ENCODE measurements around the gene ZSCAN16. TPM values are rescaled to one million over a fixed set of nuclear protein-coding genes. Genes with fewer than 3 reads are reported as not detected.

The ZSCAN16 gene
- total and polyA plus RNA-seq, 5 donors: 2.5 to 3.2 (median 2.9) TPM

DNA sequence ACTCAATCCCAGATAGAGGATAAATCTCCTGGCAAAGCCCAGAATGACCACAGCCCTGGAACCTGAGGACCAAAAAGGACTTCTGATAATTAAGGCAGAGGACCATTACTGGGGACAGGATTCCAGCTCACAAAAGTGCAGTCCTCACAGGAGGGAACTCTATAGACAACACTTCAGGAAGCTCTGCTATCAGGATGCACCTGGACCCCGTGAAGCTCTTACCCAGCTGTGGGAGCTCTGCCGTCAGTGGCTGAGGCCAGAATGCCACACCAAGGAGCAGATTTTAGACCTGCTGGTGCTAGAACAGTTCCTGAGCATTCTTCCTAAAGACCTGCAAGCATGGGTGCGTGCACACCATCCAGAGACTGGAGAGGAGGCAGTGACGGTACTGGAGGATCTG lies 992 bp downstream of the ZSCAN16 start:
- no peak for ATAC-seq
- H3K27me3 ChIP-seq (ENCODE audit: control insufficient read depth, insufficient read depth): no peaks in the 10 kb centered on the region
- intact Hi-C loops (cut with DNase I): loop anchor here in 1 of 4 donors (10.0 kb wide), 1 partner anchor 259 kb away; no protein-coding TSS in a partner anchor
- DNase-seq: no peak
- H3K4me3 ChIP-seq (ENCODE audit: low read length): no peak overlapping the region
- peaks cover 1% of the 10 kb centered on the region for H3K4me1 ChIP-seq (ENCODE audit: control insufficient read depth, insufficient read depth, low read length)
- no peak overlapping the region for H3K27ac ChIP-seq (ENCODE audit: low read length)
- WGBS: 72% methylated on average over 4 of the region's 4 CpGs
- no peaks in the 10 kb centered on the region for H3K9me3 ChIP-seq (ENCODE audit: control insufficient read depth, low read length)

DNA sequence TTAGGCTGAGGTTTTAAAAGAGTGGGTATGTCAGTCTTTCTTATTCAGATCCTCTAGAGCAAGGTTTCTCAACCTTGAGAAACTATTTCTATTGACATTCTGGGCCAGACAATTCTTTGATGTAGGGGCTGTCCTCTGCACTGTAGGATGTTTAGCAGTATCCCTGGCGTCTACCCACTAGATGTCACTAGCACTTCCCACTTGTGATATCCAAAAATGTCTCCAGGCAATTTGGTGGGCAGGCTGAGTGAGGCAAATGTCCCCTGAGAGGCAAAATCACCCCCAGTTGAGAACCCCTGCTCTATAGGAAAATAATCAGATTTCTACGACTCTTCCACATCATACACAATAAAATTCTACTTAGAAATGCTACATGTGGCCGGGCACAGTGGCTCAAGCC lies 9.6 kb downstream of the ZSCAN16 start:
- ATAC-seq (no peak), DNase-seq (no peak)
- Histone ChIP-seq H3K27me3 (ENCODE audit: control insufficient read depth, insufficient read depth) (no peaks in the 10 kb centered on the region), H3K4me3 (ENCODE audit: low read length) (no peak overlapping the region), H3K27ac (ENCODE audit: low read length) (no peak overlapping the region), H3K9me3 (ENCODE audit: control insufficient read depth, low read length) (no peaks in the 10 kb centered on the region), H3K4me1 (ENCODE audit: control insufficient read depth, insufficient read depth, low read length) (no peaks in the 10 kb centered on the region)
- intact Hi-C loops (cut with DNase I): loop anchor here (5.0 to 10.0 kb wide), 3 partner anchors 121 to 223 kb away; partner anchors contain the start of genes NKAPL (in 2 of the 4) and ZKSCAN4 (in 2 of the 4)
- 47% methylated on average over 3 of the region's 3 CpGs for WGBS

DNA sequence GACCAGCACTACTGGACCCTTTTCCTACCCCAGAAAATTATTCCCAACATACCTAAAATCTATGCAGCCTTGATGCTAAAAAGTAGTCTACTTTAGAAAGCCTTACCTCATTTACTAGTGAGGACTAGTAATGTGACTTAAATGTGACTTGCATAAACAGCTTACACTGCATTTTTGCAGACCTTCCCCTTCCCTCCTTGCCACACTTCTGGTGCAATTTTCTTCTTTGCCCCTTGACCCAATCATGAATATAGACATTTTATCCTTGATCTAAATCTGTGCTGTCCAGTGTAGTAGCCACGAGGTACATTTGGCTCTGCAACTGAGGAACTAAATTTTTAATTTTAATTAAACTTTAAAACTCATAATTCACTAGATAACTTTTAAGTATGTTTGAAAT lies 10.3 kb downstream of the ZSCAN16 start:
- Histone ChIP-seq H3K27me3 (ENCODE audit: control insufficient read depth, insufficient read depth) (no peaks in the 10 kb centered on the region), H3K9me3 (ENCODE audit: control insufficient read depth, low read length) (no peaks in the 10 kb centered on the region), H3K4me3 (ENCODE audit: low read length) (no peak overlapping the region), H3K27ac (ENCODE audit: low read length) (no peak overlapping the region), H3K4me1 (ENCODE audit: control insufficient read depth, insufficient read depth, low read length) (no peaks in the 10 kb centered on the region)
- DNase-seq: no peak
- WGBS: 48% methylated on average over 1 of the region's 1 CpG
- no peak for ATAC-seq
- intact Hi-C loops (cut with DNase I): loop anchor here (5.0 to 10.0 kb wide), 3 partner anchors 120 to 223 kb away; partner anchors contain the start of genes NKAPL (in 2 of the 4) and ZKSCAN4 (in 2 of the 4)

DNA sequence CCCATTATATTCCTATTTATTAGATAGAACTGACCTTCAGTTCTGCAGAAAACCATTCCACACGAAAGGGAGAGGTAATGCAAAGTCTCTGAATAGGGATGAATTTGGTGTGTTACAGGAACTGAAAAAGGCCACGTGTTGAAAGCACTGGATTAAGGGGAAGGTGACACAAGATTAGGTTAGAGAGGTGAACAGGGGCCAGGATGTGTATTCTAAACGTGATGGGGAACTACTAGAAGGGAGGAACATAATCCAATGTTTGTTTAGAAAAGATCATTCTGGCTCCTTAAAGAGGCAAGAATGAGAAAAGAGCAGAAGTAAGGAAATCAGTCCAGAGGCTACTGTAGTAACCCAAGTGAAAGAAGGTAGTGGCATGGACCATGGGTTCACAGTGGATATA lies 11.0 kb downstream of the ZSCAN16 start:
- Histone ChIP-seq H3K9me3 (ENCODE audit: control insufficient read depth, low read length) (no peaks in the 10 kb centered on the region), H3K27ac (ENCODE audit: low read length) (no peak overlapping the region), H3K4me3 (ENCODE audit: low read length) (peak overlapping the region; percentile 66), H3K27me3 (ENCODE audit: control insufficient read depth, insufficient read depth) (no peaks in the 10 kb centered on the region), H3K4me1 (ENCODE audit: control insufficient read depth, insufficient read depth, low read length) (no peaks in the 10 kb centered on the region)
- DNase-seq (no peak), ATAC-seq (no peak)
- intact Hi-C loops (cut with DNase I): loop anchor here (10.0 kb wide), 2 partner anchors 119 to 219 kb away; partner anchors contain the start of genes NKAPL (in 2 of the 4) and ZKSCAN4 (in 2 of the 4)
- WGBS: 13% methylated on average over 3 of the region's 3 CpGs

DNA sequence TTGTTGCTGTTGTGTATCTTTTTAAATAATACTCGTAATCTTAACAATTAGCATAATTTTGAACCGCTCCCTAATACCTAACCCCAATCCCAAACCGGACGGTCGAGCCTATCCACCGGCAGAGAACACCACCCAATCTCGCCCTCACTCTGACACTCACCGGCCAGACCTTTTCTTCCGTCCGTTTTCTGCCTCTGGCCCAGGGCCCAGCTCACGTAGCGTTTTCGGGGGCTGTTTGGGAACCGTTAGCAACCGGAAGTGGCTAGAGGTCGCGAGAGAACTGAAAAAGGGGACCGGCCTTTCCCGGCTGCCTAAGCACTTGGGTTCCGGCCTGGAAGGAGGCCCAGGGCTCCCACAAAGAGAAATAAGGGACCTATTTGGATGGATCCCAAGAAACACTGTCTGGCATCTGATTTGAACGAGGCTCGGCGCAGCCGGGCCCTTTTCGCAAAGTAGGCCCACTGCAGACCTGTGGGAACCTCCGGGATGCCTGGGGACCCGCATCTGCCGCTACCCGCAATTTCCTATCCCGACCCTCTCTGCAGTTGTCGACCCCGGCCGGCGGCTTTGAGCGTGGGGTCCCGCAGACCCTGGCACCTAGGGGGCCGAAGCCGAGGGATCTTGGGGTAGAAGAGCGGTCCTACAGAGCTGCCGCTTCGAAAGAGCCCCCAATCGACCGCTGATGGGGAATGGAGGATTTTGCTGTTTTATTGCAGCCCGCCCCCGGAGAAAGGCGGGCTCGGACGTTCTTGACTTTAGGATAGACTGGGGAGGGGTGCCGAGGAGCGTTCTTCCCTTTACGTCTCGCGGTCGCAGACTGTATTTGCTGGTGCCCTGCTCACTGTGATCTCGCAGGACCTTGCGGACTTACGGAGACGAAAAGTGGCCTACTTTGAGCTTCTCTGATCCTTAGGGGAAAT lies 12.4 kb downstream of the ZSCAN16 start:
- H3K27me3 ChIP-seq (ENCODE audit: control insufficient read depth, insufficient read depth): no peaks in the 10 kb centered on the region
- under 1% methylated on average over 58 of the region's 58 CpGs for whole genome bisulfite sequencing
- intact Hi-C loops (cut with DNase I): loop anchor here (10.0 kb wide), 2 partner anchors 118 to 218 kb away; partner anchors contain the start of genes NKAPL (in 2 of the 4) and ZKSCAN4 (in 2 of the 4)
- no peaks in the 10 kb centered on the region for H3K9me3 ChIP-seq (ENCODE audit: control insufficient read depth, low read length)
- peak overlapping the region; percentile 61 for H3K27ac ChIP-seq (ENCODE audit: low read length)
- DNase-seq (peak; percentile 94 to 96 (median 95)), ATAC-seq (peak; percentile 92 to 96)
- H3K4me1 ChIP-seq (ENCODE audit: control insufficient read depth, insufficient read depth, low read length): no peaks in the 10 kb centered on the region
- peak overlapping the region; percentile 66 for H3K4me3 ChIP-seq (ENCODE audit: low read length)

DNA sequence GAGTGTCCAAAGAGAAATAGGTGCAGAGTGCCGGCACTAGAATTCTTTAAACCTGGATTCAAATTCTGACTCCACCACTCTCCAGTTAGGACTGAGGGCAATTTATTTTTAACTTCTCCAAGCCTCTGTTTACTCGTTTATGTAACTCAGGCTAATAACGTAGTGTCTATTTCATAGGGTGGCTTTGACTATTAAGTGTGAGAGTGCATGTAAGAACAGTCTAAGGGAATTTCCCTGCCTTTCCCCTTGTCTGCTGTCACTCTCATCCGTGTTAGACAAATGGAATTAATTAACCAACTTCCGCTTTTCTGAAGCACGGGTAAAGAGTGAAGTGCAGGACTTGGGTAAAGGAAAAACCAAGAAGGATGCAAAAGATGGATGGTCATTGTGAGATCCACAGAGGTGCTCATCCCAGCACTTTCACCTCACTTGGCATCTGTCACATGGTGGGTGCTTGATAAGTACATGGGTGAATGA lies 13.1 kb downstream of the ZSCAN16 start:
- under 1% methylated on average over 6 of the region's 6 CpGs for WGBS
- intact Hi-C loops (cut with DNase I): loop anchor here (10.0 kb wide), 2 partner anchors 117 to 217 kb away; partner anchors contain the start of genes NKAPL (in 2 of the 4) and ZKSCAN4 (in 2 of the 4)
- DNase-seq: no peak
- ATAC-seq: no peak
- no peaks in the 10 kb centered on the region for H3K4me1 ChIP-seq (ENCODE audit: control insufficient read depth, insufficient read depth, low read length)
- no peaks in the 10 kb centered on the region for H3K27me3 ChIP-seq (ENCODE audit: control insufficient read depth, insufficient read depth)
- peak overlapping the region; percentile 66 for H3K4me3 ChIP-seq (ENCODE audit: low read length)
- H3K9me3 ChIP-seq (ENCODE audit: control insufficient read depth, low read length): no peaks in the 10 kb centered on the region
- H3K27ac ChIP-seq (ENCODE audit: low read length): peak overlapping the region; percentile 61

DNA sequence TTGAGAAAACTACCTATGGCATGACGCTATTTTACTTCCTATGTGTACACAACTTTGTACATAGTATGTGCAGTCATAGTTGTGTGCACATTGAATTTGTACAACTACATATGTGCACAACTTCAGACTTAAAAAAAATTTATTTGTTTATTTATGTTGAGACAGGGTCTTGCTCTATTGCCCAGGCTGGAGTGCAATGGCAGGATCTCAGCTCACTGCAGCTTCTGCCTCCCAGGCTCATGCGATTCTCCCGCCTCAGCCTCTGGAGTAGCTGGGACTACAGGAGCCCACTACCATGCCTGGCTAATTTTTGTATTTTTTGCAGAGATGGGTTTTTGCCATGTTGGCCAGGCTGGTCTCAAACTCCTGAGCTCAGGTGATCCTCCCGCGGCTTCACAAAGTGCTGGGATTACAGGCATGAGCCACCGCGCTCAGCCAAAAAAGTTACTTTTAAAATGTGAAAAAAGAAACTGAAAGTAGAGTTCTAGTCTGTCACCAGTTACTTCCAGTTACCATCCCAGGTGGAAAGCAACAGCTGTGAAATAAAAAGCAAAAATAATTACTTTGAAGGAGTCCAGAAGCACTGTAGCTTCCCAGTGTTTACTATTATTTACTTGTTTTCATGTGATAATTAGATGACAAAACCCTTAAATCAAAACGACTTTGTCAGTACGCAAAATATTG lies 15.6 kb downstream of the ZSCAN16 start:
- ATAC-seq: no peak
- no peaks in the 10 kb centered on the region for H3K27me3 ChIP-seq (ENCODE audit: control insufficient read depth, insufficient read depth)
- no peaks in the 10 kb centered on the region for H3K9me3 ChIP-seq (ENCODE audit: control insufficient read depth, low read length)
- H3K4me1 ChIP-seq (ENCODE audit: control insufficient read depth, insufficient read depth, low read length): no peaks in the 10 kb centered on the region
- intact Hi-C loops (cut with DNase I): loop anchor here (10.0 kb wide), 4 partner anchors 75 to 215 kb away; partner anchors contain the start of genes NKAPL (in 2 of the 4), ZKSCAN4 (in 2 of the 4) and ZSCAN9 (in 1 of the 4)
- WGBS: 67% methylated on average over 9 of the region's 9 CpGs
- no peak for DNase-seq
- peak overlapping the region; percentile 16 for H3K4me3 ChIP-seq (ENCODE audit: low read length)
- H3K27ac ChIP-seq (ENCODE audit: low read length): no peak overlapping the region

DNA sequence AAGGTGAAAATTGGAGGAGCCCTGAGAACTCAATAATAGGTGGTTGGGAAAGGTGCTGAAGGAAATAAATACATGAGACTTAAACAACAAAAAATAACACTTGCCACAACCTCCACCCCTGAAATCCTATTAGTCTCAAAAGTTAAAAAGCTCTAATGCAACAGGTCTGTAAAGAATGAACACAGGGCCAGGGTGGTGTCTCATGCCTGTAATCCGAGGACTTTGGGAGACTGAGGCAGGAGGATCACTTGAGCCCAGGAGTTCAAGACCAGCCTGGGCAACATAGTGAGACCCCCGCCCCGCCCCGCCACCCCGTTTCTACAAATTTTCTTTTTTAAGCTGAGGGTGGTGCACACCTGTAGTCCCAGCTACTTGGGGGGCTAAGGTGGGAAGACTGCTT lies 16.2 kb downstream of the ZSCAN16 start:
- H3K4me1 ChIP-seq (ENCODE audit: control insufficient read depth, insufficient read depth, low read length): no peaks in the 10 kb centered on the region
- intact Hi-C loops (cut with DNase I): loop anchor here in 2 of 4 donors (10.0 kb wide), 2 partner anchors 74 to 84 kb away; partner anchors contain the start of gene ZSCAN9 (in 1 of the 2)
- no peak for ATAC-seq
- WGBS: 68% methylated on average over 5 of the region's 5 CpGs
- H3K27ac ChIP-seq (ENCODE audit: low read length): no peak overlapping the region
- peak overlapping the region; percentile 16 for H3K4me3 ChIP-seq (ENCODE audit: low read length)
- no peaks in the 10 kb centered on the region for H3K9me3 ChIP-seq (ENCODE audit: control insufficient read depth, low read length)
- no peak for DNase-seq
- H3K27me3 ChIP-seq (ENCODE audit: control insufficient read depth, insufficient read depth): no peaks in the 10 kb centered on the region

DNA sequence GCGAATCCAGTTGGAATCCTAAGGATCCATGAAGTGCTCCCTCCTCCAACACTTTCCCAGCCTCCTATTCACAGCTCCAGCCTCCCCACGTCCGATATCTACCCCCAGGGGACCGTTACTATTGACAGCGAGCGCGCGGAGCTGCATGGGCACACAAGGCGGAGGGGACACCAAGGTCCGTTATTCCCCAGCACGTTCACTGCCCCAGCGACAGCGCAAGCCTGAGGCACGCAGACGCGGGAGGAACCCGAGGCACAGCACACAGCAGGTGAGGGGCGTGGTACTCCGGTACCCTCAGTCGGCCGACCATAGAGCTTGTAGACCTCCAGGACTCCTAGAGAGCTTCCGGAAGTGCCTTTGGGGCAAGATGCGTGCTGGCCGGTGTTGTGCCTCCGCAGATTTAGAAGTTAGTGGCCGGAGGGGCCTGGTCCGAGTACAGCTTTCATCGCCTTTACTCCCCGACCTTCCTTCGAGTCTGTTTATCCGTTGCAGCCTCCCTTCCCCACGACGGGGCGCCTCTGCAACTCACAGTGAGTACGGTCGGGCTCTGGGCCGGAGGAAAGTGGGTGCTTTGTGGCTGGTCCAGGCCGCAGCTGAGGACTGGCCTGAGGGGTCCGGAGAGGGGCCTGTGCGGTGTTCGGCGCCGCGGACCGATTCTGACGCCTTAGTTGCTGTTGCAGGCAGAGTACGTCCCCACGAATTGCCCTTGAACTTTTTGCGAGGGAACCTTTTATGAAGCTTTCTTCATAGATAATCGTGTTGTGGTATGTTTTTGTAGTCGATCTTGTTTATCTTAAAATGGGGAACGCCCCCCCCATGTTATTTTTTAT lies 17.3 kb downstream of the ZSCAN16 start, which contains the start of gene ZKSCAN8:
TSS of gene ZKSCAN8 (plus strand) at position 384 of the 830 bp plus-strand sequence. CDS start 6,525 bp downstream, outside the sequence.
- Histone ChIP-seq H3K27me3 (ENCODE audit: control insufficient read depth, insufficient read depth) (no peaks in the 10 kb centered on the region), H3K9me3 (ENCODE audit: control insufficient read depth, low read length) (no peaks in the 10 kb centered on the region), H3K27ac (ENCODE audit: low read length) (peak within 1 kb of the TSS; percentile 83), H3K4me1 (ENCODE audit: control insufficient read depth, insufficient read depth, low read length) (no peaks in the 10 kb centered on the region), H3K4me3 (ENCODE audit: low read length) (peak within 1 kb of the TSS; percentile 94)
- WGBS: under 1% methylated on average over 52 of the region's 52 CpGs
- ATAC-seq (peak; percentile 95), DNase-seq (peak; percentile 81 to 90 (median 88))
- intact Hi-C loops (cut with DNase I): loop anchor here in 2 of 4 donors (10.0 kb wide), 2 partner anchors 73 to 83 kb away; partner anchors contain the start of gene ZSCAN9 (in 1 of the 2)

Measured in right cardiac atrium (tissue), 5 donors.